AG04450 (cell line): ENCODE data around the gene ACOD1. TPM values are rescaled to one million over a fixed set of nuclear protein-coding genes. Genes with fewer than 3 reads are reported as not detected.

Experiments used
- CTCF ChIA-PET: fragments of 300-600, 350-600 bp; formaldehyde crosslinking; extraction: SDS; loops from one replicate; lab custom pipeline; 2022; ENCODE audit warnings: antibody characterized with exemption, inconsistent platforms; lab: Charles Lee
- POLR2A ChIA-PET: fragments of 350-600 bp; formaldehyde crosslinking; extraction: SDS; loops from one replicate; lab custom pipeline; 2021; ENCODE audit warnings: antibody characterized with exemption, inconsistent platforms; lab: Yijun Ruan, JAX
- DNase-seq: peaks from one replicate; pipeline ENCODE4 v3.0.0-alpha.2; 2011; ENCODE audit warnings: low read depth, low spot score
- H3K27ac ChIP-seq: one replicate; pipeline ENCODE4 v1.5.1; 2012; ENCODE audit warnings: low read depth, low read length, control low read depth
- H3K27me3 ChIP-seq: one replicate; pipeline ENCODE4 v1.6.0; 2012; ENCODE audit warnings: low read length; ENCODE audit not compliant: control insufficient read depth, insufficient read depth
- H3K4me3 ChIP-seq: 2 replicates; pipeline ENCODE4 v1.5.1; 2011; ENCODE audit warnings: mild to moderate bottlenecking, low read depth, low read length, control low read depth
- H3K9me3 ChIP-seq: 2 replicates; pipeline ENCODE4 v1.5.1; 2012; ENCODE audit warnings: low read length; ENCODE audit not compliant: control insufficient read depth, insufficient read depth
- CTCF ChIP-seq: IDR thresholded peaks from 2 replicates; pipeline ENCODE4 v1.5.1; 2011; ENCODE audit warnings: low read depth, low read length, control low read depth, inconsistent platforms
- polyA plus RNA-seq: library from polyadenylated mRNA; depleted of rRNA; stranded (reverse); fragments of >200 nt; gene quantifications from 2 replicates; pipeline ENCODE4 v1.2.3, GENCODE V29; 2011

ACOD1 gene
- polyA plus RNA-seq, 1 experiment = not detected

GRCh38 chr13:76927955-76928354, 20.4 kb upstream of the ACOD1 start:
- CTCF ChIA-PET = interaction anchor here (0.9 kb wide), 1 partner anchor 52 kb away, joined by 3 read pairs; no protein-coding TSS in a partner anchor
- no peak for DNase-seq
- H3K4me3 ChIP-seq = no peak overlapping the region
- peaks cover 7% of the 10 kb centered on the region for H3K27me3 ChIP-seq
- H3K27ac ChIP-seq = no peak overlapping the region
- H3K9me3 ChIP-seq = no peaks in the 10 kb centered on the region
- TF ChIP-seq CTCF = no peak
- POLR2A ChIA-PET = no interaction called here

GRCh38 chr13:76928456-76928855, 19.9 kb upstream of the ACOD1 start:
- Histone ChIP-seq H3K27ac (no peak overlapping the region), H3K27me3 (peaks cover 3% of the 10 kb centered on the region), H3K9me3 (no peaks in the 10 kb centered on the region), H3K4me3 (no peak overlapping the region)
- ChIA-PET CTCF (interaction anchor here (0.5 kb wide), 1 partner anchor 238 kb away, joined by 5 read pairs; no protein-coding TSS in a partner anchor), POLR2A (no interaction called here)
- DNase-seq = no peak
- no peak for TF ChIP-seq CTCF

GRCh38 chr13:76929320-76929719, 19.0 kb upstream of the ACOD1 start:
- no peak for DNase-seq
- Histone ChIP-seq H3K9me3 (no peaks in the 10 kb centered on the region), H3K27me3 (no peaks in the 10 kb centered on the region), H3K4me3 (no peak overlapping the region), H3K27ac (no peak overlapping the region)
- ChIA-PET CTCF (no interaction called here), POLR2A (no interaction called here)
- TF ChIP-seq CTCF = no peak

- Histone ChIP-seq H3K9me3 (no peaks in the 10 kb centered on the region), H3K4me3 (no peak overlapping the region), H3K27me3 (no peaks in the 10 kb centered on the region), H3K27ac (no peak overlapping the region)
- POLR2A ChIA-PET = no interaction called here
- TF ChIP-seq CTCF = no peak
- CTCF ChIA-PET = no interaction called here
- DNase-seq = no peak
Observed at GRCh38 chr13:76929851-76930374, 18.4 kb upstream of the ACOD1 start.

- Histone ChIP-seq H3K9me3 (no peaks in the 10 kb centered on the region), H3K27ac (no peak overlapping the region), H3K4me3 (no peak overlapping the region), H3K27me3 (no peaks in the 10 kb centered on the region)
- ChIA-PET CTCF (no interaction called here), POLR2A (no interaction called here)
- no peak for DNase-seq
- TF ChIP-seq CTCF = no peak
Observed at GRCh38 chr13:76932076-76932475, 16.2 kb upstream of the ACOD1 start.
